ENCODE data around the gene BICD1.

- TF ChIP-seq CTCF (conservative IDR thresholded peaks at IDR 0.05; ENCODE audit: low read depth in 2 of 2) (no peak), POLR2AphosphoS5 (IDR thresholded peaks at IDR 0.05; ENCODE audit: low read depth) (no peak)
Measured at GRCh38 chr12:32418221-32418620, 311.6 kb downstream of the BICD1 start.
